GM10266 (cell line): Measurements from ENCODE around the gene CDC37L1.

Experiments
- DNase-seq: peaks from one replicate; pipeline ENCODE4 v3.0.0; 2012; ENCODE audit errors: extremely low spot score
- TF ChIP-seq, protein P1 (sequence below): IDR thresholded peaks from 2 replicates; pipeline ENCODE4 v1.5.1; 2012; ENCODE audit warnings: mild to moderate bottlenecking, low read depth; ENCODE audit not compliant: control insufficient read depth, insufficient read depth; ENCODE audit errors: missing control alignments

The CDC37L1 gene

DNA sequence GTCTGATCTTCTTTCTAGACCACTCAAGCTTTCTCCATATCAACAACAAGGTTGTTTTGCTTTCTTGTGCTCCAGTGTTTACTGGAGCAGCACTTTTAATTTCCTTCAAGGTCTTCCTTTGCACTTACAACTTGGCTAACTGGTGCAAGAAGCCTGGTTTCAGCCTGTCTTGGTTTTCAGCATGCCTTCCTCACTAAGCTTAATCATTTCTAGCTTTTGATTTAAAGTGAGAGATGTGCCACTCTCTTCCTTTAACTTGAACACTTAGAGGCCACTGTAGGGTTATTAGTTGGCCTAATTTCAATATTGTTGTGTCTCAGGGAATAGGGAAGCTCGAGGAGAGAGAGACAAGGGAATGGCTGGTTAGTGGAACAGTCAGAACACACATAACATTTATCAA lies 48.2 kb downstream of the CDC37L1 start:
- no peak for DNase-seq
- TF ChIP-seq, protein P1, sequence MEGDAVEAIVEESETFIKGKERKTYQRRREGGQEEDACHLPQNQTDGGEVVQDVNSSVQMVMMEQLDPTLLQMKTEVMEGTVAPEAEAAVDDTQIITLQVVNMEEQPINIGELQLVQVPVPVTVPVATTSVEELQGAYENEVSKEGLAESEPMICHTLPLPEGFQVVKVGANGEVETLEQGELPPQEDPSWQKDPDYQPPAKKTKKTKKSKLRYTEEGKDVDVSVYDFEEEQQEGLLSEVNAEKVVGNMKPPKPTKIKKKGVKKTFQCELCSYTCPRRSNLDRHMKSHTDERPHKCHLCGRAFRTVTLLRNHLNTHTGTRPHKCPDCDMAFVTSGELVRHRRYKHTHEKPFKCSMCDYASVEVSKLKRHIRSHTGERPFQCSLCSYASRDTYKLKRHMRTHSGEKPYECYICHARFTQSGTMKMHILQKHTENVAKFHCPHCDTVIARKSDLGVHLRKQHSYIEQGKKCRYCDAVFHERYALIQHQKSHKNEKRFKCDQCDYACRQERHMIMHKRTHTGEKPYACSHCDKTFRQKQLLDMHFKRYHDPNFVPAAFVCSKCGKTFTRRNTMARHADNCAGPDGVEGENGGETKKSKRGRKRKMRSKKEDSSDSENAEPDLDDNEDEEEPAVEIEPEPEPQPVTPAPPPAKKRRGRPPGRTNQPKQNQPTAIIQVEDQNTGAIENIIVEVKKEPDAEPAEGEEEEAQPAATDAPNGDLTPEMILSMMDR: no peak

DNA sequence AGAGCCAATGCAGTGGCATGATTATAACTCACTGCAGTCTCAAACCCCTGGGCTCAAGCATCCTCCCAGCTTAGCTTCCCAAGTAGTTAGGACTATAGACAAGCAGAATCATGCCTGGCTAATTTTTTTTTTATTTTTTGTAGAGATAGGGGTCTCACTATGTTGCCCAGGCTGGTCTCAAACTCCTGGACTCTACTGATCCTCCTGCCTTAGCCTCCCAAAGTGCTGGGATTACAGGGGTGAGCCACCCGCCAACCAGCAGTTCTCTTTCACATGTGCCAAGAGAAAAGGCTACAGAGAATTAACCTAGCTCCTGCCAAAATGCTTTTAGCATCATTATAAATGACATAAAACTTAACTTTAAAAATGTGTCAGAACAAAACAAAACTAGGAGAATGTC lies 53.5 kb downstream of the CDC37L1 start:
- TF ChIP-seq, protein P1: no peak
- DNase-seq: no peak

DNA sequence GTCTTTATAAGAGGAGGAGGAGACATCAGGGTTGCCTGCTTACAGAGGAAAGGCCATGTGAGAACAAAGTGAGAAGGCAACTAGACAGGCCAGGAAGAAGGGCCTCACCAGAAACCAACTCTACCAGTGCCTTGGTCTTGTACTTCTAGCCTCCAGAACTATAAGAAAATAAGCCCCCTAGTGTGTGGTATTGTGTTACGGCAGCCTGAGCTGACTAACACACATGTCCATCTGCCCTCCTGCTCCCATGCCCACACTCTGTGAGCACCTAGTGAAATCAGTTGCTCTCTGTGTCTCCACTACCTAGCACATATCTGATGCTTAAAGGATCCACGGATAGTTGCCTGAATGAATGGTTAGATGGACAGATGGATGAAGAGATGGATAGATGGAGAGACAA lies 54.8 kb downstream of the CDC37L1 start:
- DNase-seq: no peak

DNA sequence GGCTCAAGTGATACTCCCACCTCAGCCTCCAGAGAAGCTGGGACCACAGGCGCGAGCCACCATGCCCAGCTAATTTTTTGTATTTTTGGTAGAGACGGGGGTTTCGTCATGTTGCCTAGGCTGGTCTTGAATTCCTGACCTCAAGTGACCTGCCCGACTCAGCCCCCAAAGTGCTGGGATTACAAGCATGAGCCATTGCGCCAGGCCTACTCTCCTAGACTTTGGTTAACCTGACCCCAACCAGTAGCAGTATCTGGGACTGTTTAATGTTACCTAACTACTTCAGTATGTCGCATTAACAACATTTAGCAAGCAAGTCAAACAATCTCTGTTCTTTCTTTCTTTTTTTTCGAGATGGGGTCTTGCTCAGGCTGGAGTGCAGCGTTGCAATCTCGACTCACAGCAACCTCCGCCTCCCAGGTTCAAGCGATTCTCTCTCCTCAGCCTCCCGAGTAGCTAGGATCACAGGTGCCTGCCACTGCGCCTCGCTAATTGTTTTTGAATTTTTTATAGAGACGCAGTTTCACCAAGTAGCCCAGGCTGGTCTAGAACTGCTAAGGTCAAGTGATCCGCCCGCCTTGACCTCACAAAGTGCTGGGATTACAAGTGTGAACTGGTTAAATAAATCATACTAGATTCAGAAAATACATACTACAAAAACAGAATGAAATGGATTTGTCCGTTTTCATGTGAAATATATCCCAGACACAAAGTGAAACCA lies 59.7 kb downstream of the CDC37L1 start:
- DNase-seq: no peak
- TF ChIP-seq, protein P1: no peak

More for the DNA sequence above, 54.8 kb downstream of the CDC37L1 start:
- TF ChIP-seq, protein P1: no peak

DNA sequence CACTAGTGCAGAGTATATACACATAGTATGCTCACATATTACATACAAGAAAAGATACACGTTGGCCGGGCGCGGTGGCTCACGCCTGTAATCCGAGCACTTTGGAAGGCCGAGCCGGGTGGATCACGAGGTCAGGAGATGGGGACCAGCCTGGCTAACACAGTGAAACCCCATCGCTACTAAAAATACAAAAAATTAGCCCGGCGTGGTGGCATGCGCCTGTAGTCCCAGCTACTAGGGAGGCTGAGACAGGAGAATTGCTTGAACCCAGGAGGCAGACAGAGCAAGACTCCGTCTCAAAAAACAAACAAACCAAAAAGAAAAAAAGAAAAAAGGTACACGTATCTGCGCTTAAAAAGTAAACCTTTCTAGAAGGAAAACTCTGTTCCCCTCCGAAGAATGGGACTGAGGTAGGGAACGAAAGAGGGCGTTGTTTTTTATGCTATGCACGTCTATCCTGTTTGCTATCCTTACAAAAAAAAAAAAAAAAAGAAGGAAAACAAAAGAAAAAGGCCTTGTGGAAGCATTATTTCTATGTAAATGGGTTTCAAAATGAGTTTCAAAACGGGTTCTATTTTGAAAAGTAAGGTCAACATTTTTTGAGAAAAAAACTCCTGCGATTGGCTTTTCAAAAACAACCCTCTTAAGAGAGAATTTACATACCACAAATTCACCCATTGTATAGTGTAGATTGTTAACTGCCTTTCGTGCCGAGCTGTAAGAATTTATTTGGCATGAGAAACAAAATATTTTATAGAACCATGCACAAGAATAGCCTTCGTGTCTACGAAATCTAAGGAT lies 60.4 kb downstream of the CDC37L1 start:
- DNase-seq: peak; percentile 39
- TF ChIP-seq, protein P1: no peak

DNA sequence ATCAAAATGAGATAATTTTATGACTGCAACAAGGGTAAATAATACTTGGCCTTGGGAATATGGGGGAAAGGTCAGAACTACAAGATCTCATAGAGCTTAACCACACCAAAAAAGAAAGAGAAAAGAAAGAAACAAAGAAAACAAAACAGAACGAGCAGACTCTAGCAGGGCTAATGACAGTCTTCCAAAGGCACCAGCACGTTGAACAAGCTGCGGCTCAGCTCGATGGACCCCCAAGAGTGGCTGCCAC lies 60.9 kb downstream of the CDC37L1 start:
- no peak for DNase-seq
- TF ChIP-seq, protein P1: no peak
